GM23248 (cell line): ENCODE measurements around the gene TMEM117. TPM values are rescaled to one million over a fixed set of nuclear protein-coding genes. Genes with fewer than 3 reads are reported as not detected.

Experiments used
- DNase-seq: peaks from one replicate; pipeline ENCODE4 v3.0.0-alpha.2; 2015
- H2AFZ ChIP-seq: fragments of 200-600 bp; sonication (generic); 2 replicates; pipeline ENCODE4 v1.6.1; 2016; ENCODE audit warnings: antibody characterized with exemption
- H3F3A ChIP-seq: fragments of 200-600 bp; sonication (generic); 2 replicates; pipeline ENCODE4 v1.6.1; 2016; ENCODE audit warnings: mild to moderate bottlenecking, antibody characterized with exemption, mixed run types; ENCODE audit not compliant: insufficient read depth
- H3K27ac ChIP-seq: fragments of 200-600 bp; sonication (generic); 2 replicates; pipeline ENCODE4 v1.5.1; 2016; ENCODE audit warnings: mild to moderate bottlenecking
- H3K27me3 ChIP-seq: fragments of 200-600 bp; sonication (generic); replicated peaks from 2 replicates; pipeline ENCODE4 v1.6.1; 2016; ENCODE audit warnings: mild to moderate bottlenecking; ENCODE audit not compliant: insufficient read depth
- H3K36me3 ChIP-seq: fragments of 200-600 bp; sonication (generic); 2 replicates; pipeline ENCODE4 v1.6.1; 2016; ENCODE audit warnings: low read depth, mild to moderate bottlenecking
- H3K4me1 ChIP-seq: fragments of 200-600 bp; sonication (generic); 2 replicates; pipeline ENCODE4 v1.6.1; 2016; ENCODE audit warnings: mild to moderate bottlenecking; ENCODE audit not compliant: insufficient read depth
- H3K4me2 ChIP-seq: fragments of 200-600 bp; sonication (generic); one replicate; pipeline ENCODE4 v1.6.1; 2016; ENCODE audit warnings: mild to moderate bottlenecking; ENCODE audit not compliant: unreplicated experiment
- H3K4me3 ChIP-seq: fragments of 200-600 bp; sonication (generic); 2 replicates; pipeline ENCODE4 v1.5.1; 2016; ENCODE audit warnings: mild to moderate bottlenecking
- H3K79me2 ChIP-seq: fragments of 200-600 bp; sonication (generic); 2 replicates; pipeline ENCODE4 v1.6.1; 2016; ENCODE audit warnings: mild to moderate bottlenecking; ENCODE audit not compliant: insufficient read depth
- H3K9ac ChIP-seq: fragments of 200-600 bp; sonication (generic); 2 replicates; pipeline ENCODE4 v1.6.1; 2016; ENCODE audit warnings: mild to moderate bottlenecking
- H3K9me2 ChIP-seq: fragments of 200-600 bp; sonication (generic); 2 replicates; pipeline ENCODE4 v1.6.1; 2016; ENCODE audit warnings: mixed run types, mild to moderate bottlenecking, moderate library complexity; ENCODE audit not compliant: insufficient read depth
- H3K9me3 ChIP-seq: fragments of 200-600 bp; sonication (generic); one replicate; pipeline ENCODE4 v1.6.1; 2017; ENCODE audit warnings: low read depth
- H4K20me1 ChIP-seq: fragments of 200-600 bp; sonication (generic); 2 replicates; pipeline ENCODE4 v1.6.0; 2016; ENCODE audit not compliant: insufficient read depth
- EZH2 ChIP-seq: fragments of 200-600 bp; sonication (generic); IDR thresholded peaks from 2 replicates; pipeline ENCODE4 v1.6.1; 2018; ENCODE audit warnings: antibody characterized with exemption, mild to moderate bottlenecking; ENCODE audit not compliant: insufficient read depth, poor library complexity, severe bottlenecking
- EZH2phosphoT487 ChIP-seq: fragments of 200-600 bp; sonication (generic); IDR thresholded peaks from 2 replicates; pipeline ENCODE4 v1.6.1; 2018; ENCODE audit warnings: antibody characterized with exemption, moderate library complexity, mild to moderate bottlenecking, low read depth; ENCODE audit not compliant: insufficient read depth
- WGBS, 2 experiments: methylation state at CpG; one replicate each; pipeline ENCODE4 v1.1.6; 2015 to 2017; ENCODE audit warnings: low lambda C conversion rate in 2 of 2, low coverage in 1 of 2; ENCODE audit errors: missing lambda C conversion rate in 2 of 2; 5-methylcytosine and 5-hydroxymethylcytosine counted together
- in situ Hi-C: fragments of 300-500 bp; cut with MboI; formaldehyde crosslinking; loops from 2 replicates; pipeline ENCODE4 v1.15.0; 2020
- polyA plus RNA-seq: library from polyadenylated mRNA; unstranded; fragments of >200 nt; fragmentation: Nextera tagmentation; extraction: Ambion mirVana; gene quantifications from 2 replicates; pipeline ENCODE4 v1.2.1, GENCODE V29; 2016
- total RNA-seq: library from RNA; depleted of rRNA; stranded (reverse); fragments of >200 nt; shearing (Covaris generic); gene quantifications from 2 replicates; pipeline ENCODE4 v1.2.3, GENCODE V29; 2014

Gene TMEM117
- total and polyA plus RNA-seq, 2 experiments from 2014 or later = 12.1 to 19.1 TPM

DNA sequence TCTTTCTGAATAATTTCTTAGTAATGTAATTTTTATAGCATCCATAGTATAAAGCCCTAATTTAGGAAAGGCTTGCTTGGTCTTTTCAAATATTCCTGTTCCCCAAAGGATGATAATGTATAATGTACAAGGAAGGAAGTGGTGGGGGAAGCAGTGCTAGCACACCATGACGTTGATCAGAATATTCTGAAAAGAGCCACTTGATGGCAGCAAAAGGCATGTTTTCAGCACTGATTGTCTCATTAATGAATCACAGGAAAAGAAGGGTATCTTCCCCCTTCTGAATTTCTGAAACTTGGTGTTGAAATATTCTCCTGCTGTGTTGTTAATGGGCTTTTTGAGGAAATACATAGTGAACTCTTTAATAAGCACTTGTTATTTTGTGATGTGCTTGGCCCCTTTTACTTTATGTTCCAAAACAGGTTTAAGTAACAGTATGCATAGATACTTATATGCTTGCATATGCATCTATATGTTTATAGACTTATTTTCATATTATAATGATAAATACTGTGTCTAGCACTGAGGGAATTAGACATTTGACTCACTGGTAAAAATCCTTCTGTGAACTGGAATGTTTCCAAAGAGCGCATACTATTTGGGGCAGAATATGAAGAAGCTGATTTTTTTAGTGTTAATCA is 122.0 kb downstream of the TMEM117 start:
- peak; percentile 79 for DNase-seq
- TF ChIP-seq EZH2 (no peak), EZH2phosphoT487 (no peak)
- Histone ChIP-seq H4K20me1 (no peaks in the 10 kb centered on the region), H3K27ac (no peak overlapping the region), H3K4me2 (no peak overlapping the region), H3K4me1 (peaks cover 5% of the 10 kb centered on the region; the same call in 1 of the 2 replicates), H3K36me3 (no peaks in the 10 kb centered on the region), H3K79me2 (no peaks in the 10 kb centered on the region), H2AFZ (no peak overlapping the region), H3K4me3 (no peak overlapping the region), H3F3A (no peaks in the 10 kb centered on the region), H3K9me2 (no peaks in the 10 kb centered on the region), H3K9me3 (no peaks in the 10 kb centered on the region), H3K27me3 (no peaks in the 10 kb centered on the region), H3K9ac (no peak overlapping the region)
- in situ Hi-C loops = no loop called here
- 46 to 49% methylated on average over 2 of the region's 2 CpGs for WGBS, 2 experiments

DNA sequence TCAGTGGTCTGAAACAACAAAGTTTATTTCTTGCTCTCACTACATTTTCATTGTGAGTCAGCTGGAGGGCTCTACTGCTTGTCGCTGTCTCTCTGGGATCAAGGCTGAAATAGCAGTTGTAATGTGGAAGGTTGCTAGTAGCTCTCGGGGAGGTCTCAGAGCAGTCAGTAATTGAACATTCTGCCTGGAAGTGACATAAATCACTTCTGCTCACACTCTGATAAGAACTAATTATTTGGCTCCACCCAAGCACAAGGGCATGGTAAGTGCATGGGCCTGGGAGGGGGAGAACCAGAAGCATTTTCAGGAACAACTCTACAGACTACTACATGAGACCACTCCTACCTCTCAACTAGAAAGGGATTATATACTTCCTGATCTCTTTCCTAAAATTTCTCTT is 128.2 kb downstream of the TMEM117 start:
- Histone ChIP-seq H3K4me1 (no peaks in the 10 kb centered on the region), H3K79me2 (no peaks in the 10 kb centered on the region), H3K4me2 (no peak overlapping the region), H3F3A (no peaks in the 10 kb centered on the region), H3K9ac (no peak overlapping the region), H3K9me2 (no peaks in the 10 kb centered on the region), H3K9me3 (no peaks in the 10 kb centered on the region), H4K20me1 (no peaks in the 10 kb centered on the region), H3K27me3 (no peaks in the 10 kb centered on the region), H2AFZ (no peak overlapping the region), H3K4me3 (no peak overlapping the region), H3K36me3 (no peaks in the 10 kb centered on the region), H3K27ac (no peak overlapping the region)
- DNase-seq = no peak
- in situ Hi-C loops = no loop called here
- no peak for TF ChIP-seq EZH2
- TF ChIP-seq EZH2phosphoT487 = no peak
- WGBS, 2 experiments = 79 to 88% methylated on average over 2 of the region's 2 CpGs

DNA sequence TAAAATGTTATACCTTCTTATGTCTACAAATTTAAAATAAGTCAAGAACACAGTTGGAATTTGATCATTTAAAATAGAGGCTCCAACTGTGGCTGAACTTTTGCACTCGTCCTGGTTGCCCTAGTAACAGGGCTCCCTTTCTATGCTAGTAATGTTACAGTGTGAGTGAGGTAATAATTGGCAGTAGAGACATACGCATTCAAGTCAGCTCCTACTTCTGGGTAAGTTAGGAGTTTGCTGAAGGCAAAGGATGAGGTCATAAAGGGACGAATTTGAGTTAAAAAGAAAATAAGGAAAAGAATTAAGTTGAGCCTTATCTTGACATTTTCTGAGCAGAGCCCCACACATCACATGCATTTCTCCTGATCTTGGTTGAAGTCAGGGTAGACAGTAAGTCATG is 129.1 kb downstream of the TMEM117 start:
- WGBS, 2 experiments = 44 to 45% methylated on average over 3 of the region's 3 CpGs
- in situ Hi-C loops = no loop called here
- no peaks in the 10 kb centered on the region for H3K79me2 ChIP-seq
- no peak overlapping the region for H3K27ac ChIP-seq
- no peak overlapping the region for H3K4me2 ChIP-seq
- no peak overlapping the region for H3K4me3 ChIP-seq
- no peaks in the 10 kb centered on the region for H3K9me3 ChIP-seq
- DNase-seq = peak; percentile 45
- no peaks in the 10 kb centered on the region for H3F3A ChIP-seq
- H3K9ac ChIP-seq = no peak overlapping the region
- TF ChIP-seq EZH2 (no peak), EZH2phosphoT487 (no peak)
- no peaks in the 10 kb centered on the region for H3K27me3 ChIP-seq
- no peaks in the 10 kb centered on the region for H3K9me2 ChIP-seq
- H4K20me1 ChIP-seq = no peaks in the 10 kb centered on the region
- no peaks in the 10 kb centered on the region for H3K36me3 ChIP-seq
- H3K4me1 ChIP-seq = no peaks in the 10 kb centered on the region
- H2AFZ ChIP-seq = no peak overlapping the region

DNA sequence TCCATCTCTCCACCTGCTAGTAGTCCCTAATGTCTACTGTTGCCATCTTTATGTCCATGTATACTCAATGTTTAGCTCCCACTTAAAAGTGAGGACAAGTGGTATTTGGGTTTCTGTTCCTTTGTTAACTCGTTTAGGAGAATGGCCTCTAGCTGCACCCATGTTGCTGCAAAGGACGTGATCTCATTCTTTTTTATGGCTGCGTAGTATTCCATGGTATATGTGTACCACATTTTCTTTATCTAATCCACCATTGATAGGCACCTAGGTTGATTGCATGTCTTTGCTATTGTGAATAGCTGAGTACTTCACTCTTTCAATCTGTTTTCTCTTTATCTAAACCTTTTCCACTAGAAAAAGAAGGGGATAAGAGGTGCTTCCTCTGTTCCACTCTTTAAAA is 130.0 kb downstream of the TMEM117 start:
- H3K4me3 ChIP-seq = no peak overlapping the region
- no peak overlapping the region for H2AFZ ChIP-seq
- in situ Hi-C loops = no loop called here
- no peaks in the 10 kb centered on the region for H3K4me1 ChIP-seq
- H3K4me2 ChIP-seq = no peak overlapping the region
- H4K20me1 ChIP-seq = no peaks in the 10 kb centered on the region
- no peak overlapping the region for H3K27ac ChIP-seq
- H3K27me3 ChIP-seq = no peaks in the 10 kb centered on the region
- H3K79me2 ChIP-seq = no peaks in the 10 kb centered on the region
- H3K9ac ChIP-seq = no peak overlapping the region
- WGBS, 2 experiments = 65 to 67% methylated on average over 3 of the region's 3 CpGs
- H3K9me2 ChIP-seq = no peaks in the 10 kb centered on the region
- TF ChIP-seq EZH2 (no peak), EZH2phosphoT487 (no peak)
- no peaks in the 10 kb centered on the region for H3K9me3 ChIP-seq
- no peaks in the 10 kb centered on the region for H3F3A ChIP-seq
- DNase-seq = no peak
- H3K36me3 ChIP-seq = no peaks in the 10 kb centered on the region
